Parathyroid adenoma (tissue), 2 donors: ENCODE measurements around the gene RAMACL.

Experiments used
- H2AFZ ChIP-seq: fragments of 300-600 bp; sonication (generic); one replicate; pipeline ENCODE4 v1.7.0; 2017; ENCODE audit warnings: antibody characterized with exemption, mild to moderate bottlenecking
- H3K27ac ChIP-seq: fragments of 300-600 bp; sonication (generic); one replicate; pipeline ENCODE4 v1.7.0; 2017
- H3K27me3 ChIP-seq: fragments of 300-600 bp; sonication (generic); one replicate; pipeline ENCODE4 v1.7.0; 2017; ENCODE audit warnings: low read length; ENCODE audit not compliant: control insufficient read depth, insufficient read depth
- H3K36me3 ChIP-seq: fragments of 300-600 bp; sonication (generic); one replicate; pipeline ENCODE4 v1.7.0; 2017; ENCODE audit warnings: low read length; ENCODE audit not compliant: control insufficient read depth, insufficient read depth
- H3K4me1 ChIP-seq: fragments of 300-600 bp; sonication (generic); one replicate; pipeline ENCODE4 v1.7.0; 2017; ENCODE audit warnings: control low read depth
- H3K4me2 ChIP-seq: fragments of 300-600 bp; sonication (generic); one replicate; pipeline ENCODE4 v1.7.0; 2017; ENCODE audit warnings: low read length
- H3K4me3 ChIP-seq: fragments of 300-600 bp; sonication (generic); one replicate; pipeline ENCODE4 v1.7.0; 2017; ENCODE audit warnings: low read depth, low read length
- H3K79me2 ChIP-seq: fragments of 300-600 bp; sonication (generic); one replicate; pipeline ENCODE4 v1.7.0; 2017; ENCODE audit warnings: control low read depth
- H3K9ac ChIP-seq: fragments of 300-600 bp; sonication (generic); one replicate; pipeline ENCODE4 v1.7.0; 2017; ENCODE audit warnings: mild to moderate bottlenecking
- H3K9me3 ChIP-seq: fragments of 300-600 bp; sonication (generic); one replicate; pipeline ENCODE4 v1.7.0; 2017; ENCODE audit warnings: low read length; ENCODE audit not compliant: control insufficient read depth
- CTCF ChIP-seq: fragments of 300-600 bp; sonication (generic); IDR thresholded peaks from one replicate; pipeline ENCODE4 v1.7.0; 2017; ENCODE audit warnings: antibody characterized with exemption, mild to moderate bottlenecking
- donor health status: primary hyperparathyroidism.

The RAMACL gene

GRCh38 chr6:166604328-166604727, 17.9 kb upstream of the RAMACL start:
- H3K79me2 ChIP-seq: peaks cover 77% of the 10 kb centered on the region

DNA sequence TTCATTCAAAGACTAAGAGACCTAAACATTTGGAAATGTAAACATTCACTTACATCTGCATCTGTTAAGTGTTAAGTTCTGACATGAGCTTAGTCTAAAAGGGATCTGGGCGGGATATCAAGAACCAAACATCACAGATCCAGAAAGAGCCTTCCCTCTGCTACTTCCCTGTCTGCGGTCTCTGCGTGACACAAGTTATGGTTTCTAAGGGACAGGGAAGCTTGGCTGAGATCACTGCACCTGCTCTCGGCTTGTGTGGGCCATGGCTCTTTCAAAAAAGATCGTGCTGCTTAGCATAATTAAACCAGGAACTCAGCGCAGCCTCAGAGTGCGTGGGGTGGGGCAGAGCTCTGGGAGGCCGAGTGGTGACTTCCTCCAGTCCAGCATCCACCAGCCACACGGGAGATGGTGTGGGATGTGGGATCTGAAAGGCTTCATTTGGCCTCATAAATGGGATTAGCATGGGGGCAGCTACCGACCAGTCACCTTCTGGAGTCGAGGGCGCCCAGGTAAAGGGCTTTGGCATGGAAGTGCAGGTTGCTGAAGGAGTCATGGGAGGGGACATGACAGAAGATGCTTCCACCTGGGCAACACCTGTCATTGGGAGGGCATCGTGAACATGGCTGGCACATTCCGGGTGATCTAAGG, 16.7 kb upstream of the RAMACL start:
- H3K4me1 ChIP-seq: peaks cover 34% of the 10 kb centered on the region
- no peak overlapping the region for H3K27ac ChIP-seq
- H3K4me3 ChIP-seq: no peak overlapping the region
- no peaks in the 10 kb centered on the region for H3K9me3 ChIP-seq
- no peaks in the 10 kb centered on the region for H3K36me3 ChIP-seq
- H3K27me3 ChIP-seq: no peaks in the 10 kb centered on the region
- H3K4me2 ChIP-seq: no peak overlapping the region
- no peak for TF ChIP-seq CTCF
- no peak overlapping the region for H3K9ac ChIP-seq
- H2AFZ ChIP-seq: no peak overlapping the region
- peaks cover 85% of the 10 kb centered on the region for H3K79me2 ChIP-seq

More at GRCh38 chr6:166604328-166604727, 17.9 kb upstream of the RAMACL start:
- H3K9me3 ChIP-seq: no peaks in the 10 kb centered on the region
- H3K27me3 ChIP-seq: no peaks in the 10 kb centered on the region
- no peak overlapping the region for H3K4me3 ChIP-seq
- no peak for TF ChIP-seq CTCF
- H2AFZ ChIP-seq: no peak overlapping the region
- H3K4me2 ChIP-seq: no peak overlapping the region
- H3K36me3 ChIP-seq: no peaks in the 10 kb centered on the region
- peaks cover 23% of the 10 kb centered on the region for H3K4me1 ChIP-seq
- no peak overlapping the region for H3K9ac ChIP-seq
- H3K27ac ChIP-seq: no peak overlapping the region

- Histone ChIP-seq H3K79me2 (peaks cover 82% of the 10 kb centered on the region), H3K9ac (no peak overlapping the region), H3K4me3 (no peak overlapping the region), H3K9me3 (no peaks in the 10 kb centered on the region), H3K27ac (no peak overlapping the region), H2AFZ (no peak overlapping the region), H3K36me3 (no peaks in the 10 kb centered on the region), H3K27me3 (no peaks in the 10 kb centered on the region), H3K4me2 (no peak overlapping the region), H3K4me1 (peaks cover 46% of the 10 kb centered on the region)
- TF ChIP-seq CTCF: no peak
Observed at GRCh38 chr6:166601956-166602355, 15.5 kb upstream of the RAMACL start.

- Histone ChIP-seq H3K27me3 (no peaks in the 10 kb centered on the region), H3K9ac (no peak overlapping the region), H3K36me3 (no peaks in the 10 kb centered on the region), H3K27ac (no peak overlapping the region), H3K4me1 (peaks cover 42% of the 10 kb centered on the region), H3K9me3 (no peaks in the 10 kb centered on the region), H3K4me3 (no peak overlapping the region), H3K79me2 (peaks cover 82% of the 10 kb centered on the region), H2AFZ (no peak overlapping the region), H3K4me2 (no peak overlapping the region)
- TF ChIP-seq CTCF: no peak
Observed at GRCh38 chr6:166600931-166601330, 14.5 kb upstream of the RAMACL start.

DNA sequence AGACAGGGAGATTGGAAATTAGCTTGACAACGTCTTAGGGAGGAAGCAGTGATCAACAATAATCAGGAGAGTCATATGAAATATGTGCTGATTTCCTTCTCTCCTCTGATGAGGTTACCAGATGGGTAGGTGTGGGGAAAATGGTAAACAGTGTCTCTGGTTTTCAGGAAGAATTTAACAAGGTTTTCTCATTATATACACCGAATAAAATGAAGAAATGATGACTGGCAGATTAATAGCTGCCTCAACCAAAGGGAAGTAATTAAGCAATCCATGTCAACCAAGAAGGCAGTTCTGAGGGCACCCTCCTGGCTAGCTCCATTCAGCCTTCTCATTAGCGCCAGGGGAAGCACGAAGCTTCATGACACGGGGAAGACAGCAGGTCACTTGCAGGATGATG, 12.7 kb upstream of the RAMACL start:
- no peak for TF ChIP-seq CTCF
- no peak overlapping the region for H3K9ac ChIP-seq

More for the DNA sequence above, 12.7 kb upstream of the RAMACL start:
- Histone ChIP-seq H3K9me3 (no peaks in the 10 kb centered on the region), H3K4me1 (peaks cover 32% of the 10 kb centered on the region), H2AFZ (no peak overlapping the region), H3K4me3 (no peak overlapping the region), H3K36me3 (no peaks in the 10 kb centered on the region), H3K4me2 (no peak overlapping the region), H3K27ac (peak overlapping the region; percentile 71), H3K79me2 (peaks cover 82% of the 10 kb centered on the region), H3K27me3 (no peaks in the 10 kb centered on the region)
